ENCODE measurements around the gene ARSA.
"Not testable (repeated sequence)": the region's sequence is repeated elsewhere in the genome, so short reads cannot be mapped to it uniquely, and the experiment has no call there.

GRCh38 chr22:50643821-50644101 lies 15.8 kb upstream of the ARSA start:
- not testable (repeated sequence) for TF ChIP-seq POLR2A (IDR thresholded peaks at IDR 0.05); CTCF (IDR thresholded peaks at IDR 0.05); POLR2AphosphoS5 (IDR thresholded peaks at IDR 0.05; ENCODE audit: insufficient read depth in 1 of 2, low read depth in 1 of 2)
